ENCODE measurements around the gene ZNF142.

DNA sequence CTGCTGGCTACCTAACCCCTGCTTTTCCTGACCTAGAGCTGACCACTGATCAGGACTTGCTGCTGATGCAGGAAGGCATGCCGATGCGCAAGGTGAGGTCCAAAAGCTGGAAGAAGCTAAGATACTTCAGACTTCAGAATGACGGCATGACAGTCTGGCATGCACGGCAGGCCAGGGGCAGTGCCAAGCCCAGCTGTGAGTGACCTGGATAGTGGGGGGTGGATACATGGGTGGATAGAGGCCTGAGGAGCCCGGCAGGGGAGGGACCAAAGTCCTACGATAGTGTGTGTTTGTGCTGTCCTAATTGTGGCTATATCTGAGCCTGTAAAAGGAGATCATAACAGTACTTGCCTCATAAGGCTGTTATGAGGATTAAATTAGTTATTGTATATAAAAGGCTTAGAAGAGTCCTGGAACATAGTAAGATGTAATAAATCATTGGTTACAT is 43.5 kb downstream of the ZNF142 start:
- TF ChIP-seq, protein P1, sequence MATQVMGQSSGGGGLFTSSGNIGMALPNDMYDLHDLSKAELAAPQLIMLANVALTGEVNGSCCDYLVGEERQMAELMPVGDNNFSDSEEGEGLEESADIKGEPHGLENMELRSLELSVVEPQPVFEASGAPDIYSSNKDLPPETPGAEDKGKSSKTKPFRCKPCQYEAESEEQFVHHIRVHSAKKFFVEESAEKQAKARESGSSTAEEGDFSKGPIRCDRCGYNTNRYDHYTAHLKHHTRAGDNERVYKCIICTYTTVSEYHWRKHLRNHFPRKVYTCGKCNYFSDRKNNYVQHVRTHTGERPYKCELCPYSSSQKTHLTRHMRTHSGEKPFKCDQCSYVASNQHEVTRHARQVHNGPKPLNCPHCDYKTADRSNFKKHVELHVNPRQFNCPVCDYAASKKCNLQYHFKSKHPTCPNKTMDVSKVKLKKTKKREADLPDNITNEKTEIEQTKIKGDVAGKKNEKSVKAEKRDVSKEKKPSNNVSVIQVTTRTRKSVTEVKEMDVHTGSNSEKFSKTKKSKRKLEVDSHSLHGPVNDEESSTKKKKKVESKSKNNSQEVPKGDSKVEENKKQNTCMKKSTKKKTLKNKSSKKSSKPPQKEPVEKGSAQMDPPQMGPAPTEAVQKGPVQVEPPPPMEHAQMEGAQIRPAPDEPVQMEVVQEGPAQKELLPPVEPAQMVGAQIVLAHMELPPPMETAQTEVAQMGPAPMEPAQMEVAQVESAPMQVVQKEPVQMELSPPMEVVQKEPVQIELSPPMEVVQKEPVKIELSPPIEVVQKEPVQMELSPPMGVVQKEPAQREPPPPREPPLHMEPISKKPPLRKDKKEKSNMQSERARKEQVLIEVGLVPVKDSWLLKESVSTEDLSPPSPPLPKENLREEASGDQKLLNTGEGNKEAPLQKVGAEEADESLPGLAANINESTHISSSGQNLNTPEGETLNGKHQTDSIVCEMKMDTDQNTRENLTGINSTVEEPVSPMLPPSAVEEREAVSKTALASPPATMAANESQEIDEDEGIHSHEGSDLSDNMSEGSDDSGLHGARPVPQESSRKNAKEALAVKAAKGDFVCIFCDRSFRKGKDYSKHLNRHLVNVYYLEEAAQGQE (IDR thresholded peaks at IDR 0.05; ENCODE audit: insufficient read depth in 1 of 2, low read depth in 2 of 2, low read length in 2 of 2), result no peak
- TF ChIP-seq POLR2AphosphoS5 (IDR thresholded peaks at IDR 0.05; ENCODE audit: low read depth, low read length), result no peak

Measured in PFSK-1 (cell line).